ENCODE measurements around the gene VSIG10L2.
A peak's percentile ranks its signal among the peaks of the same experiment; 100 is the strongest.
"Not testable (repeated sequence)": the region's sequence is repeated elsewhere in the genome, so short reads cannot be mapped to it uniquely, and the experiment has no call there.

Gene VSIG10L2

DNA sequence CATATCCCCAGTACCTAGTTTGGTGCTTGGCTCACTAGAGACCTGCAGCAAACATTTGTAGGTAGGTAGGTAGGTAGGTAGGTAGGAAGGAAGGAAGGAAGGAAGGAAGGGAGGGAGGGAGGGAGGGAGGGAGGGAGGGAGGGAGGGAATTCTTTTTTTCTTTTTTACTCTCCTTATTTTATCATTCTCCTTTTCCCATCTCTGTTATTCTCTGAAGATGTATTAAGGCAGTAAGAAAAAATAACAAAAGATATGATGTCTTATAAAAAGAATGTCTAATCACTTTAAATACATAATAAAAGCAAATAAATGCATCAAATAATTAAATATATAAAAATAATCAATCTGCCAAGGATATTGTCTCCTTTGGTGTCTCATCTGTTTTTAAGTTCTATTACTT, 28.4 kb downstream of the VSIG10L2 start:
- DNase-seq, result no peak

- no peak for DNase-seq
Measured at GRCh38 chr11:125975634-125976033, 29.8 kb downstream of the VSIG10L2 start.

DNA sequence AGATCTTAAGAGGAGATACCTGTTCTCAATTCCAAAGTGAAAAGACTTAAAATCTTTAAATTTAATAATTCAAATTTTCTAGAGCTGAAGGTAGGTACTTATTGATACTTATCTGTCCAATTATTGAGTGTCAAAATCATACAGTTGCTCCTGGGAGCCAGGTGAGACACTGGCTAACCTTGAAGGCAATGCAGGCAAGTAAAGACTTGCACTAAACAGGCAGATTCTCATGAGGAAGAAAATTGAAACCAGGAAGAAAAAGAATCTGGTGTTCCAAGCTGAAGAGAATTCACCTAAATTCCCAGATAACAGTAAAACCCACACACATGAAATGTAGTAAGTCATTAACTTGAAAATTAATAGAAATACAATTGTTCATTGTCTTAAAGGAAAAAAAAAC, 30.3 kb downstream of the VSIG10L2 start:
- no peak for DNase-seq

- DNase-seq, result no peak
Measured at GRCh38 chr11:125977333-125977732, 31.5 kb downstream of the VSIG10L2 start.

GRCh38 chr11:125978181-125978716, 32.4 kb downstream of the VSIG10L2 start:
- no peak for DNase-seq

DNA sequence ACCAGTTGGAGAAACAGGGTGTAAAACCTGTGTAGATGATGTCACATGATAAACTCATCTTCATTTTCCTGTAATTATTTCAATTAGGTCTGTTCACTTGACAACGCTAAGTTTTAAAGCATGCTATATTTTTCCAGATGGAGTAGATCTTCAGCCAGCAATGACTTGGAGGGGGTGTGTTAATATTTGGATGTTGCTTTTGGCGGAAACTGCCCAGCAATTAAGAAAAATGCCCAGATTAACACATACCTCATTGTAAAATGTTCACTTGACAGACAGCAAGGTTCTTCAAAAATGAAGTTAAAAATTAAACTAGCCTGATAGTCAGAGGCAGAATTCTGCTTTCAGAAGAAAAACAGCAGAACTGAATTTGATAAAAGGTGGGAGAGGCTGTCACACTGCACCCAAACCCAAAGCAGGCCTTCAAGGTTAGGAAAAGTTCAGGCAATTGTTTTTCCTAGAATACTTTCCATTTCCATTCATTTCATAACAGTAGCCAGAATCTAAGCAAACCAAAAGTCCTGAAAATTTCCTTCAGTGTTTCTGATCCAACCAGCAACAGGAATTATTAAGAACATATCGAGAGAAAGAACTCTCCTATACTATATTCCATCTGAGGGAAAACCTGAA, 33.0 kb downstream of the VSIG10L2 start:
- DNase-seq, result no peak

DNA sequence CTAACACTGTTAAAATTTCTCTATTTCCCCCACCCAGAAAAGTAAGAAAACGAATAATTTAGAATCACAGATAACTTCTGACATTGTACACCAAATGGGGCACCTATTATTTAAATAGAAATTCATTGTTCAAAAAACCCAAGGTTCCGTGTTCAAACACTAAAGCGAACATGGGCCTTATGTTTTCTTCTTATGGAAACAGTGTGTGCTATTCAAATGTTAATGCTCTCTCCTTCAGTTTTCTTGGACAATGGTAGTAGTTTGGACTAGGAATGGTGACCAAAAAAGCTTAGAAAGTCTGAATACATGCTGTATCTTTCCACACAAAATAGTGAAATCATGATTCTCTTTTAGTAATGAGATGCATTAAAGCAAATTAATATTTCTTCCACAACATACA, 33.7 kb downstream of the VSIG10L2 start:
- DNase-seq, result no peak

DNA sequence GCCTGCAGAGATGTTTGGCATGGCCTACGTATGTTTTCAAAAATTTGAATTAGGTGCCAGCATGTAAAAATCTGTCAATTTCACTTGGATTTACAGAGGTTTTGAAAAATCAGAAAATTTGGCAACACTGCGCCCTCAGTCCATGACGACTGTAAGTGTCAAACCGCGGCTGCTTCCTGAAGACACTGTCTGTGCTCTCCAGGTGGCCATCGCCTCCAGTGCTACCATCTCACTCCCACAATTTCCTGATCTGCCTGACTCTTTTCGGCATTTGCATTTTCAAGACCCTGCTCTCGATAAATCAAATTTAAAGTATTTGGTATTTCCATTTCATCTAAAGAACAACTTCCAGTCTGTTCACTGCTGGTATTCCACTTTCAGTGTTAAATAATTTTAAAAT, 34.6 kb downstream of the VSIG10L2 start:
- no peak for DNase-seq

DNA sequence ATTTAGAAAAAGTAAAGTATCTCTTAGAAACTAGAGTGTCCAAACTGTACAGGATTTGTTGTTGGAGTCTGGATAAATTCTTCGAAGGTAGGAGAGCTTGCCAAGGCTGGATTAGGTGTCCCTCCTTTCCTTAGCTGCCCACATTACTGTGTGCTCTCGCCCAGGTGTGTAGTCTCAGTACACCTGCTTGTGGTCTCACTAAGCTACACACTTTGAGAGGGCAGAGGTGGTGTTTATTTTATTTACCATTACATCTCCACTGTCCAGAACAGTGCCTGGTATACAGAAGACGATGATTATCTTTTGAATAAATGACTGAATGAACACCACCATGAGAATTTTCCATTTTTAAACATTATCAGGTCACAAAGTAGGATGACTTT, 36.5 kb downstream of the VSIG10L2 start:
- no peak for DNase-seq

- not testable (repeated sequence) for DNase-seq
Measured at GRCh38 chr11:125985956-125986355, 40.1 kb downstream of the VSIG10L2 start.

- DNase-seq, result no peak
Measured at GRCh38 chr11:125987066-125987641, 41.3 kb downstream of the VSIG10L2 start.

- DNase-seq, result peak in 2 of 3 experiments; percentile 29 to 94
Measured at GRCh38 chr11:125990244-125990643, 44.4 kb downstream of the VSIG10L2 start.

DNA sequence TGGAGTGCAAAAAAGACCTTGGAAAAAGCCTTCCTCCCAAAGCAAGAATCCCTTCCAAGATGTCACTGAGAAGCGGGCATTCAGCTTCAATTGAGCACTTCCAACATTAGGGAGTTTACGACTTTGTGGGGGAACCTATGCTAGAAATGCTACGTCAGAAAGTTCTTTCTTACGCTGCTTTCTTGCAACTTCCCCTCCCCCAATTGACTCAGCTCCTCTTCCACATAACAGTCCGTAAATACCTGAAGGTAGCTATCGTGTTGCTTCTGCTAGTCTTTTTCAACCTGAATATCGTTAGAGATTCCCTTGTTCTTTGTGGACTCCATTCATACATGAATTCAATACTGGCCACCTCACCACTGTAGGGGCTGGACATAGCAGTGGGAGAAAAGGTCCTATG, 47.0 kb downstream of the VSIG10L2 start:
- no peak for DNase-seq

- DNase-seq, result no peak
Measured at GRCh38 chr11:125994509-125994908, 48.7 kb downstream of the VSIG10L2 start.

- DNase-seq, result no peak
Measured at GRCh38 chr11:125995313-125995712, 49.5 kb downstream of the VSIG10L2 start.

DNA sequence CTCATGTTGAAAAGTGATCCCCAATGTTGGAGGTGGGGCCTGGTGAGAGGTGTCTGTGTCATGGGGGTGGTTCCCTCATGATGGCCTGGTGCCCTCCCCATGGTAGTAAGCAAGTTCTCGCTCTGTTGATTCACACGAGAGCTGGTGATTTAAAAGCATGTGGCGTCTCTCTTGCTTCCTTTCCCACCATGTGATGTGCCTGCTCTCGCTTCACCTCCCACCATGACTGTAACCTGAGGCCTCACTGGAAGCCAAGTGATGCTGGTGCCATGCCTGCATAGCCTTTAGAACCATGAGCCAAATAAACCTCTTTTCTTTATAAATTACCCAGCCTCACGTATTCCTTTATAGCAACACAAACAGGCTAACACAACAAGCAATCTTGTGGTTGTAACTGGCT, 52.4 kb downstream of the VSIG10L2 start:
- no peak for DNase-seq

GRCh38 chr11:125999234-125999880, 53.5 kb downstream of the VSIG10L2 start:
- no peak for DNase-seq

GRCh38 chr11:126002181-126002580, 56.3 kb downstream of the VSIG10L2 start:
- no peak for DNase-seq
